GM21529 (cell line): Measurements from ENCODE around the gene COMMD4.
"Not testable (repeated sequence)": the region's sequence is repeated elsewhere in the genome, so short reads cannot be mapped to it uniquely, and the experiment has no call there.

Experiments used
- ATAC-seq: cut with Tn5 transposase; IDR thresholded peaks from one replicate; pipeline ENCODE4 v1.9.1; 2021; ENCODE audit not compliant: unreplicated experiment

COMMD4 gene

DNA sequence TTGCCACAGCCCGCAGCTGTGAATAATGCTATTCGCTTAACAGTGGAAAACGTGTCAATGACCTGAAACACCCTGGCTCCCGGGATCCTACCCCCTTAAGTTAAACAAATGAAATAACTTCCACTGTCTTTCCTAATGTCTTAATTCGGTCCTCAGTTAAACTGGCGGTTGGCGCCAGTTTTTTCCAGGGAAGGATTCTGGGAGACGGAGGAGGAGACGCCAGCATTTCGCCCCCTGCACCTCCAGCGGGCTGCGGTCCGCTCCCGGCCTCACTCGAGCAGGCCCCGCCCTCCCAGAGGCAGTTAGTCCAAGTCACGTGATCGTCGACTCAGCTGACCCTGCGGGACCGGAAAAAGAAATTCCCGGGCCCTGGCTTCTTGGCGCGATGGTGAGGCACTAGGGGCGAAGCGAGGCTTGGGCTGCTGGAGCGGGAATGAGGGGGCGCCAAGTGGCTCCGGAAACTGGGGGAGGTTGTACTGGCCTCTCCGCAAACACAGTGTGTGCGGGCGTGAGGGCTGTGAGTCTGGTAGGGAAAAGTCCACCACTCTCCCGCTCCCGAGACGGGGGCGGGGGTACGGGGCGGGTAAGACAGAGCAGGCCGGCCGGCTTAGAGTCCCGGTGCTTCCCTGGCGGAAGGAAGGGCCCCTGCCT, at the start of gene COMMD4:
Gene COMMD4 (plus strand): TSS at position 359 of the 651 bp plus-strand sequence. CDS start 27 bp downstream, at position 386.
- ATAC-seq, result no peak

DNA sequence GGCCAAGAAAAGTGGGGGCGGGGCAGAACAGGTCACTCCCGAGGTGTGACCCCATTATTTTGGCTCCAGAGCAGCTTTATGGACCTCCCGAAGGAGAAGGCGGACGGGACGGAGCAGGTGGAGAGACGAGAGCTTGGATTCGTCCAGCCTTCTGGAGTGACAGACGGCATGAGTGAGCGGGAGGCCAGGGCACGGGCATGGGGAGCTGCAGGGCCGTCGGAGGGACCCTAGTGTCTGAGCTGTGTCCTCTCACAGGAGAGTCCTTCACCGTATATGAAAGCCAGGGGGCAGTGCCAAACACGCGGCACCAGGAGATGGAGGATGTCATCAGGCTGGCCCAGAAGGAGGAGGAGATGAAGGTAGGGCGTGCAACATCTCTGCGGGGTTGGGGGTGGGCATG, 42.2 kb upstream of the COMMD4 start:
- not testable (repeated sequence) for ATAC-seq

- ATAC-seq, result peak; percentile 52
These were observed 37.1 kb upstream of the COMMD4 start for GRCh38 chr15:75298541-75299310.

- ATAC-seq, result peak; percentile 59
These were observed 36.6 kb upstream of the COMMD4 start for GRCh38 chr15:75299311-75299688.

DNA sequence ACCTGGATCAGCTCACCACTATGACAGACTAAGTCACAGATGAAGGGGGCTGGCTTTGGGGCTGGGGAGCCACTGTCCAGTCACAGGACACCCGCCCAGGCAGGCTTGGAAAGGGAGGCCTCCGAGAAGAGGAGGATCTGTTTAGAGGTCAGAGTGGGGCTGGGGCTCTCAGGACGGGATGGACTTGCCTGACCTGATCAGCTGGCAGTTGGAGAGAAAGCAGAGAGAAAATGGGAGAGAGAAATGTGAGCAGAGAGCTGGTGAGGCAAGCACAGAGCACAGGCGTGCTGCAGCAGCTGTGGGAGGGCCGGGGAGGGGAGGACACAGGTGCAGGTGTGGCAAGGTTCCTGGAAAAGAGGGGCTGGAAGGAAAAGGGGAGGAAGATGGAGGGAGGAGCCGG, 35.8 kb upstream of the COMMD4 start:
- not testable (repeated sequence) for ATAC-seq

DNA sequence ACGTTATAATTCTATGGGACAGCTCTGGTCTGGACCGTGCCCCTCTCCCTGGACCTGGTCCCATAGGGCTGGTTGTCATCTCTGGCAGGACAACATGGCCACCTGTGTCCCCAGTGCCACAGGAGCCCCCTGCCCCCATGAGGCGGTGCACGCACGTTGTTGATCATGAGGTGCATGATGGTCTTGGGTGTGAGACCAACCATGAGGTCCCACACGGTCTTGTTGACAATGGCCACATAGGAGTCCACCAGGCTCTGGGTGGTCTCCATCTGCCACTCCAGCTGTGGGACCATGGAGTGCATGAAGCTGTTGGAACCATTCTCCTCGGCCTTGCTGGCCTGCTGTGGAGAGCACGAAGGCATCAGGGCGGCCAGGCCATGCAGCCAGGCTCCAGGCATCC, 33.5 kb upstream of the COMMD4 start:
- ATAC-seq, result no peak

GRCh38 chr15:75302753-75303152, 33.1 kb upstream of the COMMD4 start:
- not testable (repeated sequence) for ATAC-seq

DNA sequence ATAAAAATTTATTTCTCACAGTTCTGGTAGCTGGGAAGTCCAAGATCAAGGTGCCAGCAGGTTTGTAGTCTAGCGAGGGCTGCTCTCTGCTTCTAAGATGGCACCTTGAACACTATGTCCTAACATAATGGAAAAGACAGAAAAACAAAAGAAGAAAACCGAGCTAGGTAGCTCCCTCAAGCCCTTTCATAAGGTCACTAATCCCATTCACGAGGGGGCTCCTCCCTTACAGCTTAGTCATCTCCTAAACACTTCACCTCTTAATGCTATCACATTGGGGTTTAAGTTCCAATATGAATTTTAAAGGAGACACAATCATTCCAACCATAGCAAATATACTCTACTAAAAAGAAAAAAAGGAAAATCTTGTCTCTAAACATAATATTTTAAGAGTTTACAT, 29.7 kb upstream of the COMMD4 start:
- ATAC-seq, result no peak

DNA sequence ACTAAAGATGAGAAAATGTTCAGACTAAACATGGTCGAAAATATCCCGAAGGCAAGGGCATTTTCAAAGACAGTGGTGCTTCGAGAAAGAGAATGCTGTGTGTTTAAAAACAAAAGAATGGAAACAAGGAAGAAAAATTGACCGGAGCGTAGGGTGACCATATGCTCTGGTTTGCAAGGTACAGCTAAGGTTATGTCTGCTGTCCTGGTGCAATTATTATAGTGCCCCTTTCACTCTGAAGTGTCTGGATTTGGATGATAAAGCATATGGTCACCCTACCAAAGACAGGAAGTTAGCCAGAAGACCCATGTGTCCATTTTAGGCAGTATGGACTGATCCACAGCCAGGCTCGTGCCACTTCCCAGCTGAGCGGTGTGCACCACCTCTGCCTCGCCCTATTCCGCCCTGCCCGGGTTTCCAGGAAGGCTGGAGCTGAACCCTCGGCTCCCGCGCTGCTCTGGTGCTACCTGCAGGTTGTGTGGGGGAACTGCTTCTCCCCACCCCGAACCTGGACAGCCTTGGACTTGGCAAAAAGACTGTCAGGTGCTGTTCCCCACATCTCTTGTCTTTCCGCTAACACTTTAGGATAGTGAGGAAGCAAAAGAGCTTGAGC, 28.0 kb upstream of the COMMD4 start:
- no peak for ATAC-seq

GRCh38 chr15:75309711-75310110, 26.2 kb upstream of the COMMD4 start:
- no peak for ATAC-seq

DNA sequence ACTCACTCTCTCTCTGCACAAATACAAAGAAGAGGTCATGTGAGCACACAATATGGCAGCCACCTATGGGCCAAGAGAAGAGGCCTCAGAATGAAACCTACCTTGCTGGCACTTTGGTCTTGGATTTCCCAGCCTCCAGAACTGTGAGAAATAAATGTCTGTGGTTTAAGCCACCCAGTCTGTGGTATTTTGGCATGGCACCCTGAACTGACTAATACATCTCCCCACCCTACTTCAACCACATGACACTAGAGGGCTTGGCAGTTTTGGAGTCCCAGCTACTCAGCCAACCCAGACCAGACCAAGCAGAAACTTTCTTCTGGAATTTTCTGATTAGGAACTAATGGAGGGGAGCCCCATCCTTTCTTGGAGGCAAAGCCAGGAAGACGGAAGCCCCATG, 23.3 kb upstream of the COMMD4 start:
- ATAC-seq, result not testable (repeated sequence)

DNA sequence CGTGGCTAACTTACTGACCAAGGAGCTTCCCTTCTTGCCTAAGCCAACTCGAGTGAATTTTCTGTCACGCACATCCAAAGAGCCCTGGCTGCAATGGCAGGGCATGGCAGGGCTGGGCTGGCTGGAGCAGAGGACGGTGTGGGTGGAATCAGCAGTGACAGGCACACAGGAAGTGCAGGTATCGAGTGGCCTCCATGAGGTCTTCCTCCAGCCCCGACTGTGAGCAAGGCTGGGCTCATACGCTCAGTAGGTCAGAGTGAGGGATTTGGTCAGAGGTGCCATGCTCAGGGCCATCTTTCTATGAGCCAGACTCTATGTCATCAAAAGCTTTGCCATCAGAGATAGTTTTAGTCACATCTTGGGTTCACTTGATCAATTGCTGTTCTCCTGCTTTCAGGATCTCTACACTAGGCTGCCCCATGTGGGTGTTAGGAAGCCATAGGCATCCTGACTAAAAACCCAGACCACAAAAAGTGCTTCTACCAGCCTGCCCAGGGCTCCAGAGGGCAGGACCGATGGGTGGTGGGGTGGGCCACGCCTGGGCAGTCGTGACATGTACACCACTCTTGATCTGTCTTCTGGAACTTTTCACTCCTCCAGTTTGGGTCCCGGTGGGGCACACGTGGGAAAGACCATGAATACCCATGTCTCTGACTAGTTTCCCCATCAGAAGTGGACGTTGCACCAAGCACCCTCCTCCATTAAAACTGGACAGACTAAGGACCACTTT, 22.6 kb upstream of the COMMD4 start:
- ATAC-seq, result no peak

- no peak for ATAC-seq
These were observed 21.1 kb upstream of the COMMD4 start for GRCh38 chr15:75314552-75315290.

GRCh38 chr15:75319231-75319897, 16.5 kb upstream of the COMMD4 start:
- ATAC-seq, result not testable (repeated sequence)

DNA sequence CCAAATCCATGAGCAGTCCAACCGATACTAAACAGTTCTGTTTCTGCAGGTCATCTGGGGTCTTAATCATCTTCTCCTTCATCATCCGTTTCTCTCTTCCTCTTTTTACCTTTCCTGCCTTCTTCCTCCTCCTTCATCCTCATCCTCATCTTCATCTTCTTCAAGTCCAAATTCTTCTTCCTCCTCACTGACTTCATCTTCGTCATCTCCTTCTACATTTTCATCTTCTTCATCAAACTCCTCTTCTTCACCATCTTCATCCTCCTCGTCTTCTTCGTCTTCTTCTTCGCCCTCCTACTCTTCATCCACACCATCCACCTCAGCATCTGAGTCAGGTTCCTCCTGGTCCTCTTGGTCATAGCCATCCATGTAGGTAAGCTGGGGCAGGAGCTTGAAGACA, 14.2 kb upstream of the COMMD4 start:
- no peak for ATAC-seq

DNA sequence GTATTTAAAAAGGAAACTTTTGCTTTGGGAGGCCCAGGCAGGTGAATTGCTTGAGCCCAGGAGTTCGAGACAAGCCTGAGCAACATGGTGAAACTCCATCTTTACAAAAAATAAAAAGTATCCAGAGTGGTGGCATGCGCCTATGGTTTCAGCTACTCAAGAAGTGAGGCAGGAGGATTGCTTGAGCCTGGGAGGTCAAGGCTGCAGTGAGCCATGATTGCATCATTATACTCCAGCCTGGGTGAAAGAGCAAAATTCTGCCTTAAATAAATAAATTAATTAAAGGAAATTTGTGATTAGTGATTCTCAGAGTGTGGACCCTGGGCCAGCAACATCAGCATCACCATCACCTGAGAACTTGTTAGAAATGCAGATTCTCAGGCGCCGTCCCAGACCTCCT, 9.9 kb upstream of the COMMD4 start:
- ATAC-seq, result no peak

DNA sequence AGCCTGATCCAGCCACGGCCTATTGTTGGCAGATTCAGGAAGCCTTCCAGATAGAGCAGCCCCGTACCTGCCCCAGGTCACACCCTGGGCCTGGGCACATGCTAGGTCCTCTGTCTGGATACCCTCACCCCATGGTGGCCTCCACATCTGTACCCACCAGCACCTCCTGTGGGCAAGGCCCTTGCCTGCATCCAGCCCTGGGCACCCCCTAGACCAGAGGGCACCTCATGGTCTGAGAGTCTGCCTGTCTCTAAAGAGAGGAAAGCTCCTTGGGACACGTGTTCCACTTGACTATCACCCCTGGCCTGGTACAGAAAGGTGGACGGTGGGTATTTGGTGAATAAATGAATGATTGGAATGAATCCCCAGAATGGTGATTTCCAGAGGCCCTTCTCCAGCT, 8.9 kb upstream of the COMMD4 start:
- no peak for ATAC-seq

DNA sequence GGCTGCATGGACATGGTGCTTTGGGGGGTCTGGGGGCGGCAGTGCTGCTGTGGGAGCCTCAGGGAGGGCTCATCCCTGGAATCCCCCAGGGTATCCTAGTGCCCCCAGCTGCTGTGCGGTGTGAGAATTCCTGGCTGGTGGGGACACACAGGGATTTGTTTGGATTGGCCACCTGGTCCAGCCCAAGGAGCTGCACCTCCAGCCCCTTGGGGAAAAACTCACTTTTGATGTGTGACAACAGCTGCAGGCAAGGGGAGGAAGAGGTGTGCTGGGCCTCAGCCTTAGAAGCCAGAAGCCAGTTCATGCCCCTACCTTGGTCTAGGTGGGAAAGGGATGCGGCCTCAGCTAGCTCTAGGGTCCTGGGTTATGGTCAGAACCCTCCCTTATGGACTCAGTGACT, 8.4 kb upstream of the COMMD4 start:
- ATAC-seq, result no peak

- no peak for ATAC-seq
These were observed 7.2 kb upstream of the COMMD4 start for GRCh38 chr15:75328493-75329314.
